Small intestine (tissue), 7 donors: ENCODE measurements around the gene THSD4. TPM values are rescaled to one million over a fixed set of nuclear protein-coding genes. Genes with fewer than 3 reads are reported as not detected.
A peak's percentile ranks its signal among the peaks of the same experiment; 100 is the strongest.

Source experiments
- DNase-seq, 2 donors: peaks; one replicate each; pipeline versions ENCODE4 v3.0.0 to v3.0.0-alpha.2; 2013
- FAIRE-seq: peaks from 2 replicates; lab custom pipeline; 2012; peaks lifted over from hg19 to GRCh38; lab: Jason Lieb, UNC
- H3K27ac ChIP-seq, 3 donors: one replicate each; pipeline ENCODE4 v1.5.1; 2013; ENCODE audit warnings: low read length in 2 of 3, mild to moderate bottlenecking in 2 of 3, control low read depth in 1 of 3, inconsistent platforms in 1 of 3, low read depth in 1 of 3, moderate library complexity in 1 of 3
- H3K27me3 ChIP-seq, 3 donors: one replicate each; pipeline ENCODE4 v1.6.1; 2013; ENCODE audit warnings: low read length in 3 of 3, inconsistent platforms in 1 of 3; ENCODE audit not compliant: control insufficient read depth in 3 of 3, insufficient read depth in 3 of 3
- H3K36me3 ChIP-seq, 3 donors: one replicate each; pipeline ENCODE4 v1.6.1; 2013; ENCODE audit warnings: low read length in 3 of 3, inconsistent platforms in 1 of 3, low read depth in 1 of 3, mild to moderate bottlenecking in 1 of 3, moderate library complexity in 1 of 3; ENCODE audit not compliant: control insufficient read depth in 3 of 3, insufficient read depth in 2 of 3
- H3K4me1 ChIP-seq, 3 donors: one replicate each; pipeline ENCODE4 v1.6.1; 2013; ENCODE audit warnings: low read length in 2 of 3, inconsistent platforms in 1 of 3, low read depth in 1 of 3, mild to moderate bottlenecking in 1 of 3, moderate library complexity in 1 of 3; ENCODE audit not compliant: control insufficient read depth in 3 of 3, insufficient read depth in 2 of 3
- H3K4me3 ChIP-seq, 3 donors: one replicate each; pipeline ENCODE4 v1.5.1; 2013; ENCODE audit warnings: low read length in 3 of 3, control low read depth in 1 of 3, inconsistent platforms in 1 of 3, low read depth in 1 of 3, mild to moderate bottlenecking in 1 of 3, moderate library complexity in 1 of 3
- H3K9me3 ChIP-seq, 2 donors: one replicate each; pipeline ENCODE4 v1.6.1; 2013; ENCODE audit warnings: low read depth in 1 of 2, low read length in 1 of 2; ENCODE audit not compliant: control insufficient read depth in 2 of 2, insufficient read depth in 1 of 2
- WGBS, 3 donors: extraction: QIAGEN DNeasy Blood & Tissue Kit; methylation state at CpG; one replicate each; pipeline ENCODE4 v1.1.7; 2013; 5-methylcytosine and 5-hydroxymethylcytosine counted together
- polyA plus RNA-seq, 4 donors: library from polyadenylated mRNA; stranded (reverse) in 3 of 4; unstranded in 1 of 4; fragments of 200-250 nt in 3 of 4; fragments of 120-200 nt in 1 of 4; gene quantifications; one replicate each; pipeline versions ENCODE4 v1.2.1 to v1.2.3, GENCODE V29; 2013
- donor health status: healthy with polysubstance abuse.
- donor health status: control.
- donor health status: control.
- donor health status: Bipolar disorder and iron deficiency.
- donor health status: healthy.

Gene THSD4
- polyA plus RNA-seq, 4 donors, result 3.6 to 14.4 (median 9.7) TPM

DNA sequence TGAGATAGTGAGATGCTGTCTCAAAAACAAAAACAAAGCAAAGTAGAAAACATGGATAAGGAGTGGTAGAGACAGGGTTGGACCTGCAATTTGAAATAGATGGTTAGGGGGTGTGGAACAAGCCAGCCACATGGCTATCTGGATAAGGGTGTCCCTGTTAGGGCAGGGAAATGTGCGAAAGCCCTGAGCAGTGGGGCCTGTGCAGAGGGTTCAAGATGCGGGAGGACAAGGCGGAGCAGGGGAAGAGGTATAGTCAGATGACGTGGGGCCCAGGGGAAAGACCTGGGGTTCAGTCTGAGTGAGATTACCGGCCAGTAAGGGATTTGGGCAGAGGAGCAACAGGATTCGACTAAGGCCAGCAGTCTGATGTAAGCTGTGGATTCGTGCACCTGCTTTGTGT, 676.7 kb downstream of the THSD4 start:
- Histone ChIP-seq H3K36me3 (no peaks in the 10 kb centered on the region), H3K27ac (no peak overlapping the region), H3K4me1 (peaks cover 0 to 38% (median 0%) of the 10 kb centered on the region in 3 donors), H3K27me3 (no peaks in the 10 kb centered on the region), H3K4me3 (no peak overlapping the region), H3K9me3 (peaks cover 0 to 3% of the 10 kb centered on the region in 2 donors)
- FAIRE-seq (no peak), DNase-seq (no peak)
- WGBS, 3 donors, result 88 to 94% (median 93%) methylated on average over 7 of the region's 7 CpGs

GRCh38 chr15:71792521-71792920, 677.2 kb downstream of the THSD4 start:
- H3K9me3 ChIP-seq, result peaks cover 0 to 3% of the 10 kb centered on the region in 2 donors
- H3K36me3 ChIP-seq, result no peaks in the 10 kb centered on the region
- no peaks in the 10 kb centered on the region for H3K27me3 ChIP-seq
- H3K4me3 ChIP-seq, result no peak overlapping the region
- no peak overlapping the region for H3K27ac ChIP-seq
- DNase-seq (peak in 1 of 2 donors; percentile 57), FAIRE-seq (no peak)
- H3K4me1 ChIP-seq, result peaks cover 0 to 38% (median 0%) of the 10 kb centered on the region in 3 donors
- 19 to 58% (median 56%) methylated on average over 2 of the region's 2 CpGs for WGBS, 3 donors

GRCh38 chr15:71798641-71799040, 683.4 kb downstream of the THSD4 start:
- Histone ChIP-seq H3K9me3 (no peaks in the 10 kb centered on the region), H3K36me3 (no peaks in the 10 kb centered on the region)
- WGBS, 3 donors, result 71 to 84% (median 83%) methylated on average over 6 of the region's 6 CpGs

GRCh38 chr15:71800190-71800589, 684.9 kb downstream of the THSD4 start:
- no peak for FAIRE-seq
- H3K4me3 ChIP-seq, result no peak overlapping the region
- no peaks in the 10 kb centered on the region for H3K36me3 ChIP-seq
- H3K9me3 ChIP-seq, result no peaks in the 10 kb centered on the region
- H3K27ac ChIP-seq, result no peak overlapping the region
- 91 to 96% (median 93%) methylated on average over 3 of the region's 3 CpGs for WGBS, 3 donors
- H3K27me3 ChIP-seq, result no peaks in the 10 kb centered on the region
- DNase-seq, result no peak
- no peaks in the 10 kb centered on the region for H3K4me1 ChIP-seq

More at GRCh38 chr15:71798641-71799040, 683.4 kb downstream of the THSD4 start:
- H3K4me3 ChIP-seq, result no peak overlapping the region
- H3K27ac ChIP-seq, result no peak overlapping the region
- DNase-seq (no peak), FAIRE-seq (no peak)
- no peaks in the 10 kb centered on the region for H3K4me1 ChIP-seq
- no peaks in the 10 kb centered on the region for H3K27me3 ChIP-seq

- DNase-seq (peak; percentile 67 to 79), FAIRE-seq (no peak)
- Histone ChIP-seq H3K27ac (no peak overlapping the region), H3K4me1 (no peaks in the 10 kb centered on the region), H3K36me3 (no peaks in the 10 kb centered on the region), H3K27me3 (no peaks in the 10 kb centered on the region), H3K4me3 (no peak overlapping the region), H3K9me3 (no peaks in the 10 kb centered on the region)
- WGBS, 3 donors, result 59 to 62% (median 62%) methylated on average over 17 of the region's 17 CpGs
These were observed 685.8 kb downstream of the THSD4 start for GRCh38 chr15:71800835-71801745.

DNA sequence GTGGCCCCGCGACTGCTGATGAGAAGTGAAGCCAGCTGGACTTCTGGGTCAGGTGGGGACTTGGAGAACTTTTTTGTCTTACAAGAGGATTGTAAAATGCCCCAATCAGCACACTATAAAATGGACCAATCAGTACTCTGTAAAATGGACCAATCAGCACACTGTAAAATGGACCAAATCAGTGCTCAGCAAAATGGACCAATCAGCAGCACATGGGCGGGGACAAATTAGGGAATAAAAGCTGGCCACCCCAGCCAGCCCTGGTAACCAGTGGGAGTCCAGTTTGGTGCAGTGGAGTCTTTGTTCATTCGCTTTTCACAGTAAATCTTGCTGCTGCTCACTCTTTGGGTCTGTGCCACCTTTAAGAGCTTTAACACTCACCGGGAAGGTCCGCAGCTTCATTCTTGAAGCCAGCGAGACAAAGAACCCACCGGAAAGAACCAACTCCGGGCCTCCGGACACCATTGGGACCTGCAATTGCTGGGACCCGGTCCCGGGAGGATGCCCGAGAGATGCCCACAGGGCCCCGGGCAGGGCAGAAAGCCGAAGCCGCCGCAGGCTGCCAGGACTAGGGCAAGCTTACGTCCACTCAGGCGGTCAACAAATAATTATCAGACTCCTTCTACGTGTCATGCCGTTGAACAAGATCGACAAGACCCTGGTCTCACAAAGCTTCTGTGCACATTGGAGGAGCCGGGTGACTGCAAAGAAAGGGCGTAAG, 686.8 kb downstream of the THSD4 start:
- no peaks in the 10 kb centered on the region for H3K36me3 ChIP-seq
- no peak for FAIRE-seq
- no peaks in the 10 kb centered on the region for H3K27me3 ChIP-seq
- H3K9me3 ChIP-seq, result no peaks in the 10 kb centered on the region
- H3K4me1 ChIP-seq, result peaks cover 0 to 3% (median 0%) of the 10 kb centered on the region in 3 donors
- H3K4me3 ChIP-seq, result no peak overlapping the region
- no peak for DNase-seq
- H3K27ac ChIP-seq, result no peak overlapping the region
- WGBS, 3 donors, result 94 to 96% (median 96%) methylated on average over 24 of the region's 24 CpGs

- peaks cover 0 to 3% (median 0%) of the 10 kb centered on the region in 3 donors for H3K4me1 ChIP-seq
- DNase-seq (no peak), FAIRE-seq (no peak)
- H3K27ac ChIP-seq, result no peak overlapping the region
- H3K9me3 ChIP-seq, result no peaks in the 10 kb centered on the region
- no peaks in the 10 kb centered on the region for H3K27me3 ChIP-seq
- H3K4me3 ChIP-seq, result no peak overlapping the region
- no peaks in the 10 kb centered on the region for H3K36me3 ChIP-seq
- 66 to 70% (median 68%) methylated on average over 21 of the region's 21 CpGs for WGBS, 3 donors
These were observed 687.5 kb downstream of the THSD4 start for GRCh38 chr15:71802770-71803169.

GRCh38 chr15:71804226-71804625, 689.0 kb downstream of the THSD4 start:
- H3K9me3 ChIP-seq, result no peaks in the 10 kb centered on the region
- FAIRE-seq (no peak), DNase-seq (no peak)
- no peaks in the 10 kb centered on the region for H3K36me3 ChIP-seq
- H3K27ac ChIP-seq, result no peak overlapping the region
- WGBS, 3 donors, result 38 to 51% (median 49%) methylated on average over 5 of the region's 5 CpGs
- H3K4me1 ChIP-seq, result peaks cover 0 to 3% (median 0%) of the 10 kb centered on the region in 3 donors
- H3K4me3 ChIP-seq, result no peak overlapping the region
- H3K27me3 ChIP-seq, result no peaks in the 10 kb centered on the region
